ENCODE results near the gene CMSS1. TPM values are rescaled to one million over a fixed set of nuclear protein-coding genes. Genes with fewer than 3 reads are reported as not detected.

The CMSS1 gene
- 51.5 TPM for total RNA-seq
- long read RNA-seq, partial matches to known transcripts, result 2 of 21 reads
- long read RNA-seq, other reads (novel, unspliced or antisense), result 18 of 21 reads

- peak; percentile 98 for DNase-seq (ENCODE audit: low spot score)
These were observed at the start of gene CMSS1 for GRCh38 chr3:99817437-99818240. Gene CMSS1 (plus strand): TSS chr3:99817862.

GRCh38 chr3:99768126-99768525 lies 49.5 kb upstream of the CMSS1 start:
- DNase-seq (ENCODE audit: low spot score), result no peak

- DNase-seq (ENCODE audit: low spot score), result no peak
These were observed 48.7 kb upstream of the CMSS1 start for GRCh38 chr3:99768808-99769501.

GRCh38 chr3:99772171-99772570 lies 45.5 kb upstream of the CMSS1 start:
- DNase-seq (ENCODE audit: low spot score), result no peak

GRCh38 chr3:99772671-99773070 lies 45.0 kb upstream of the CMSS1 start:
- DNase-seq (ENCODE audit: low spot score), result no peak

- no peak for DNase-seq (ENCODE audit: low spot score)
These were observed 43.2 kb upstream of the CMSS1 start for GRCh38 chr3:99774467-99774866.

GRCh38 chr3:99776516-99777209 lies 41.0 kb upstream of the CMSS1 start:
- no peak for DNase-seq (ENCODE audit: low spot score)

GRCh38 chr3:99777210-99777549 lies 40.5 kb upstream of the CMSS1 start:
- no peak for DNase-seq (ENCODE audit: low spot score)

GRCh38 chr3:99777708-99778107 lies 40.0 kb upstream of the CMSS1 start:
- no peak for DNase-seq (ENCODE audit: low spot score)

- DNase-seq (ENCODE audit: low spot score), result no peak
These were observed 36.9 kb upstream of the CMSS1 start for GRCh38 chr3:99780749-99781148.

- no peak for DNase-seq (ENCODE audit: low spot score)
These were observed 35.9 kb upstream of the CMSS1 start for GRCh38 chr3:99781761-99782160.

GRCh38 chr3:99783011-99783573 lies 34.6 kb upstream of the CMSS1 start:
- DNase-seq (ENCODE audit: low spot score), result no peak

- DNase-seq (ENCODE audit: low spot score), result no peak
These were observed 28.5 kb upstream of the CMSS1 start for GRCh38 chr3:99789011-99789721.

GRCh38 chr3:99794485-99794884 lies 23.2 kb upstream of the CMSS1 start:
- no peak for DNase-seq (ENCODE audit: low spot score)

GRCh38 chr3:99795573-99795972 lies 22.1 kb upstream of the CMSS1 start:
- DNase-seq (ENCODE audit: low spot score), result no peak

GRCh38 chr3:99799422-99799821 lies 18.2 kb upstream of the CMSS1 start:
- no peak for DNase-seq (ENCODE audit: low spot score)

- no peak for DNase-seq (ENCODE audit: low spot score)
These were observed 14.4 kb upstream of the CMSS1 start for GRCh38 chr3:99803297-99803696.

- no peak for DNase-seq (ENCODE audit: low spot score)
These were observed 12.5 kb upstream of the CMSS1 start for GRCh38 chr3:99805160-99805559.

GRCh38 chr3:99808163-99808794 lies 9.4 kb upstream of the CMSS1 start:
- DNase-seq (ENCODE audit: low spot score), result no peak

- DNase-seq (ENCODE audit: low spot score), result no peak
These were observed 8.1 kb upstream of the CMSS1 start for GRCh38 chr3:99809565-99809964.

GRCh38 chr3:99810403-99810802 lies 7.3 kb upstream of the CMSS1 start:
- no peak for DNase-seq (ENCODE audit: low spot score)
